HL-60/S4 treated with phorbol 12-myristate 13-acetate at 8.2 ng/mL for 4 days and 3 days (cell line): ENCODE measurements around the gene KCNMA1.
"Not testable (repeated sequence)": the region's sequence is repeated elsewhere in the genome, so short reads cannot be mapped to it uniquely, and the experiment has no call there.

ENCODE experiments used
- in situ Hi-C: fragments of 300-500 bp; cut with MboI; formaldehyde crosslinking; loops from 2 replicates; pipeline ENCODE4 v1.15.0; 2022; ENCODE audit warnings: low sequenced_read_pairs

The KCNMA1 gene

GRCh38 chr10:77664696-77665095 is 27.1 kb upstream of the KCNMA1 start:
- in situ Hi-C loops: no loop called here

- in situ Hi-C loops: no loop called here
Measured at GRCh38 chr10:77664008-77664407, 26.4 kb upstream of the KCNMA1 start.

GRCh38 chr10:77661674-77662073 is 24.1 kb upstream of the KCNMA1 start:
- in situ Hi-C loops: no loop called here

GRCh38 chr10:77661100-77661499 is 23.5 kb upstream of the KCNMA1 start:
- in situ Hi-C loops: no loop called here

- in situ Hi-C loops: not testable (repeated sequence)
Measured at GRCh38 chr10:77659046-77659670, 21.6 kb upstream of the KCNMA1 start.

- in situ Hi-C loops: no loop called here
Measured at GRCh38 chr10:77653210-77653609, 15.6 kb upstream of the KCNMA1 start.

GRCh38 chr10:77649333-77650331 is 12.0 kb upstream of the KCNMA1 start:
- in situ Hi-C loops: loop anchor here (10.0 to 25.0 kb wide), 2 partner anchors 262 to 395 kb away; no protein-coding TSS in a partner anchor

GRCh38 chr10:77648472-77648871 is 10.9 kb upstream of the KCNMA1 start:
- in situ Hi-C loops: loop anchor here (10.0 to 25.0 kb wide), 2 partner anchors 261 to 394 kb away; no protein-coding TSS in a partner anchor

GRCh38 chr10:77647543-77648293 is 10.1 kb upstream of the KCNMA1 start:
- in situ Hi-C loops: loop anchor here (10.0 to 25.0 kb wide), 2 partner anchors 260 to 393 kb away; no protein-coding TSS in a partner anchor

- in situ Hi-C loops: loop anchor here (5.0 to 25.0 kb wide), 3 partner anchors 257 to 472 kb away; no protein-coding TSS in a partner anchor
Measured at GRCh38 chr10:77644557-77645243, 7.1 kb upstream of the KCNMA1 start.

GRCh38 chr10:77643795-77644468 is 6.3 kb upstream of the KCNMA1 start:
- in situ Hi-C loops: loop anchor here (5.0 to 25.0 kb wide), 3 partner anchors 257 to 472 kb away; no protein-coding TSS in a partner anchor

GRCh38 chr10:77641788-77642397 is 4.3 kb upstream of the KCNMA1 start:
- in situ Hi-C loops: loop anchor here (5.0 to 25.0 kb wide), 3 partner anchors 255 to 470 kb away; no protein-coding TSS in a partner anchor

- in situ Hi-C loops: loop anchor here (5.0 to 25.0 kb wide), 3 partner anchors 254 to 469 kb away; no protein-coding TSS in a partner anchor
Measured at GRCh38 chr10:77641344-77641743, 3.7 kb upstream of the KCNMA1 start.

GRCh38 chr10:77640167-77640566 is 2.6 kb upstream of the KCNMA1 start:
- in situ Hi-C loops: loop anchor here (5.0 to 25.0 kb wide), 3 partner anchors 253 to 468 kb away; no protein-coding TSS in a partner anchor

- in situ Hi-C loops: loop anchor here (5.0 to 25.0 kb wide), 3 partner anchors 252 to 467 kb away; no protein-coding TSS in a partner anchor
Measured at GRCh38 chr10:77639756-77640155, 2.1 kb upstream of the KCNMA1 start.

GRCh38 chr10:77638321-77639101 is 903 bp upstream of the KCNMA1 start:
- in situ Hi-C loops: loop anchor here (25.0 kb wide), 1 partner anchor 251 kb away; no protein-coding TSS in a partner anchor

GRCh38 chr10:77636967-77637531 is 559 bp downstream of the KCNMA1 start:
- in situ Hi-C loops: loop anchor here (25.0 kb wide), 1 partner anchor 250 kb away; no protein-coding TSS in a partner anchor
